ENCODE data around the gene DXO. TPM values are rescaled to one million over a fixed set of nuclear protein-coding genes. Genes with fewer than 3 reads are reported as not detected.
"Not testable (repeated sequence)": the region's sequence is repeated elsewhere in the genome, so short reads cannot be mapped to it uniquely, and the experiment has no call there.

The DXO gene
- polyA plus RNA-seq, 1 donor from 2014 or later: 20.0 TPM

- TF ChIP-seq TAF1 (IDR thresholded peaks at IDR 0.05; ENCODE audit: low read depth): no peak
- no peak for TF ChIP-seq RAD21 (conservative IDR thresholded peaks at IDR 0.05)
- TF ChIP-seq, protein P1, sequence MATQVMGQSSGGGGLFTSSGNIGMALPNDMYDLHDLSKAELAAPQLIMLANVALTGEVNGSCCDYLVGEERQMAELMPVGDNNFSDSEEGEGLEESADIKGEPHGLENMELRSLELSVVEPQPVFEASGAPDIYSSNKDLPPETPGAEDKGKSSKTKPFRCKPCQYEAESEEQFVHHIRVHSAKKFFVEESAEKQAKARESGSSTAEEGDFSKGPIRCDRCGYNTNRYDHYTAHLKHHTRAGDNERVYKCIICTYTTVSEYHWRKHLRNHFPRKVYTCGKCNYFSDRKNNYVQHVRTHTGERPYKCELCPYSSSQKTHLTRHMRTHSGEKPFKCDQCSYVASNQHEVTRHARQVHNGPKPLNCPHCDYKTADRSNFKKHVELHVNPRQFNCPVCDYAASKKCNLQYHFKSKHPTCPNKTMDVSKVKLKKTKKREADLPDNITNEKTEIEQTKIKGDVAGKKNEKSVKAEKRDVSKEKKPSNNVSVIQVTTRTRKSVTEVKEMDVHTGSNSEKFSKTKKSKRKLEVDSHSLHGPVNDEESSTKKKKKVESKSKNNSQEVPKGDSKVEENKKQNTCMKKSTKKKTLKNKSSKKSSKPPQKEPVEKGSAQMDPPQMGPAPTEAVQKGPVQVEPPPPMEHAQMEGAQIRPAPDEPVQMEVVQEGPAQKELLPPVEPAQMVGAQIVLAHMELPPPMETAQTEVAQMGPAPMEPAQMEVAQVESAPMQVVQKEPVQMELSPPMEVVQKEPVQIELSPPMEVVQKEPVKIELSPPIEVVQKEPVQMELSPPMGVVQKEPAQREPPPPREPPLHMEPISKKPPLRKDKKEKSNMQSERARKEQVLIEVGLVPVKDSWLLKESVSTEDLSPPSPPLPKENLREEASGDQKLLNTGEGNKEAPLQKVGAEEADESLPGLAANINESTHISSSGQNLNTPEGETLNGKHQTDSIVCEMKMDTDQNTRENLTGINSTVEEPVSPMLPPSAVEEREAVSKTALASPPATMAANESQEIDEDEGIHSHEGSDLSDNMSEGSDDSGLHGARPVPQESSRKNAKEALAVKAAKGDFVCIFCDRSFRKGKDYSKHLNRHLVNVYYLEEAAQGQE (IDR thresholded peaks at IDR 0.05; ENCODE audit: borderline replicate concordance): no peak
- no peak for TF ChIP-seq MXI1 (conservative IDR thresholded peaks at IDR 0.05; ENCODE audit: poor library complexity, severe bottlenecking)
- TF ChIP-seq EZH2 (IDR thresholded peaks at IDR 0.05; ENCODE audit: borderline replicate concordance, insufficient read depth, low read length, poor library complexity, severe bottlenecking): no peak
- TF ChIP-seq, protein P2, sequence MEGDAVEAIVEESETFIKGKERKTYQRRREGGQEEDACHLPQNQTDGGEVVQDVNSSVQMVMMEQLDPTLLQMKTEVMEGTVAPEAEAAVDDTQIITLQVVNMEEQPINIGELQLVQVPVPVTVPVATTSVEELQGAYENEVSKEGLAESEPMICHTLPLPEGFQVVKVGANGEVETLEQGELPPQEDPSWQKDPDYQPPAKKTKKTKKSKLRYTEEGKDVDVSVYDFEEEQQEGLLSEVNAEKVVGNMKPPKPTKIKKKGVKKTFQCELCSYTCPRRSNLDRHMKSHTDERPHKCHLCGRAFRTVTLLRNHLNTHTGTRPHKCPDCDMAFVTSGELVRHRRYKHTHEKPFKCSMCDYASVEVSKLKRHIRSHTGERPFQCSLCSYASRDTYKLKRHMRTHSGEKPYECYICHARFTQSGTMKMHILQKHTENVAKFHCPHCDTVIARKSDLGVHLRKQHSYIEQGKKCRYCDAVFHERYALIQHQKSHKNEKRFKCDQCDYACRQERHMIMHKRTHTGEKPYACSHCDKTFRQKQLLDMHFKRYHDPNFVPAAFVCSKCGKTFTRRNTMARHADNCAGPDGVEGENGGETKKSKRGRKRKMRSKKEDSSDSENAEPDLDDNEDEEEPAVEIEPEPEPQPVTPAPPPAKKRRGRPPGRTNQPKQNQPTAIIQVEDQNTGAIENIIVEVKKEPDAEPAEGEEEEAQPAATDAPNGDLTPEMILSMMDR (IDR thresholded peaks at IDR 0.05; ENCODE audit: poor library complexity, severe bottlenecking): no peak
- no peak for TF ChIP-seq POLR2AphosphoS5 (IDR thresholded peaks at IDR 0.05)
- TF ChIP-seq SMC3 (conservative IDR thresholded peaks at IDR 0.05; ENCODE audit: poor library complexity): no peak
- Histone ChIP-seq H3K27me3 (ENCODE audit: insufficient read depth, low read depth, low read length) (no peaks in the 10 kb centered on the region), H3K9me2 (ENCODE audit: insufficient read depth, low read length) (no peaks in the 10 kb centered on the region), H3K4me2 (ENCODE audit: low read length) (no peak overlapping the region), H3K4me3 (ENCODE audit: low read length) (no peak overlapping the region), H3K79me2 (replicated peaks; ENCODE audit: insufficient read depth, low read length) (peaks cover 5% of the 10 kb centered on the region), H3F3A (ENCODE audit: insufficient read depth, low read length, poor library complexity, severe bottlenecking) (no peaks in the 10 kb centered on the region), H3K36me3 (ENCODE audit: insufficient read depth, low read length) (no peaks in the 10 kb centered on the region), H3K9ac (ENCODE audit: low read length) (no peak overlapping the region), H3K9me3 (ENCODE audit: low read length) (no peaks in the 10 kb centered on the region), H2AFZ (ENCODE audit: low read depth, low read length) (no peak overlapping the region), H3K27ac (ENCODE audit: low read length) (no peak overlapping the region), H4K20me1 (ENCODE audit: insufficient read depth) (no peaks in the 10 kb centered on the region)
Measured at GRCh38 chr6:31978831-31979230, 6.9 kb upstream of the DXO start.

GRCh38 chr6:31977816-31978431, 6.0 kb upstream of the DXO start:
- Histone ChIP-seq H4K20me1 (ENCODE audit: insufficient read depth) (no peaks in the 10 kb centered on the region), H3K27ac (ENCODE audit: low read length) (no peak overlapping the region), H3K4me3 (ENCODE audit: low read length) (no peak overlapping the region), H3K27me3 (ENCODE audit: insufficient read depth, low read depth, low read length) (no peaks in the 10 kb centered on the region), H3K79me2 (replicated peaks; ENCODE audit: insufficient read depth, low read length) (peaks cover 14% of the 10 kb centered on the region), H3F3A (ENCODE audit: insufficient read depth, low read length, poor library complexity, severe bottlenecking) (no peaks in the 10 kb centered on the region), H3K9me2 (ENCODE audit: insufficient read depth, low read length) (no peaks in the 10 kb centered on the region), H2AFZ (ENCODE audit: low read depth, low read length) (no peak overlapping the region), H3K36me3 (ENCODE audit: insufficient read depth, low read length) (no peaks in the 10 kb centered on the region), H3K9ac (ENCODE audit: low read length) (no peak overlapping the region), H3K9me3 (ENCODE audit: low read length) (no peaks in the 10 kb centered on the region), H3K4me2 (ENCODE audit: low read length) (no peak overlapping the region)
- TF ChIP-seq, protein P2 (IDR thresholded peaks at IDR 0.05; ENCODE audit: poor library complexity, severe bottlenecking): no peak
- TF ChIP-seq, protein P1 (IDR thresholded peaks at IDR 0.05; ENCODE audit: borderline replicate concordance): no peak
- TF ChIP-seq SMC3 (conservative IDR thresholded peaks at IDR 0.05; ENCODE audit: poor library complexity) (no peak), POLR2AphosphoS5 (IDR thresholded peaks at IDR 0.05) (no peak), TAF1 (IDR thresholded peaks at IDR 0.05; ENCODE audit: low read depth) (no peak), EZH2 (IDR thresholded peaks at IDR 0.05; ENCODE audit: borderline replicate concordance, insufficient read depth, low read length, poor library complexity, severe bottlenecking) (no peak)

DNA sequence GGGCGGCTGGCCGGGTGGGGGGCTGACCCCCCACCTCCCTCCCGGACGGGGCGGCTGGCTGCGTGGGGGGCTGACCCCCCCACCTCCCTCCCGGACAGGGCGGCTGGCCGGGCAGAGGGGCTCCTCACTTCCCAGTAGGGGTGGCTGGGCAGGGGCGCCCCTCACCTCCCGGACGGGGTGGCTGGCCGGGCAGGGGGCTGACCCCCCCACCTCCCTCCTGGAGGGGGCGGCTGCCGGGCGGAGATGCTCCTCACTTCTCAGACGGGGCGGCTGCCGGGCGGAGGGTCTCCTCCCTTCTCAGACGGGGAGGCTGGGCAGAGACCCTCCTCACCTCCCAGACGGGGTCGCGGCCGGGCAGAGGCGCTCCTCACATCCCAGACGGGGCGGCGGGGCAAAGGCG, 4.1 kb upstream of the DXO start:
- not testable (repeated sequence) for H3K9me2 ChIP-seq (ENCODE audit: insufficient read depth, low read length); H2AFZ ChIP-seq (ENCODE audit: low read depth, low read length); H3F3A ChIP-seq (ENCODE audit: insufficient read depth, low read length, poor library complexity, severe bottlenecking); H3K4me3 ChIP-seq (ENCODE audit: low read length); H3K27me3 ChIP-seq (ENCODE audit: insufficient read depth, low read depth, low read length); H4K20me1 ChIP-seq (ENCODE audit: insufficient read depth); H3K9ac ChIP-seq (ENCODE audit: low read length); H3K4me2 ChIP-seq (ENCODE audit: low read length); H3K9me3 ChIP-seq (ENCODE audit: low read length); H3K27ac ChIP-seq (ENCODE audit: low read length); H3K36me3 ChIP-seq (ENCODE audit: insufficient read depth, low read length)
- peaks cover 20% of the 10 kb centered on the region for H3K79me2 ChIP-seq (replicated peaks; ENCODE audit: insufficient read depth, low read length)

All from neural cell (in vitro differentiated cells).